HFF-Myc (cell line): ENCODE measurements around the gene PASK.

Experiments
- DNase-seq: peaks from one replicate; pipeline ENCODE4 v3.0.0-alpha.2; 2011; ENCODE audit warnings: low read depth; ENCODE audit errors: extremely low read depth
- H3K4me3 ChIP-seq: replicated peaks from 2 replicates; pipeline ENCODE4 v1.5.1; 2011; ENCODE audit warnings: low read depth, mild to moderate bottlenecking, control low read depth, low read length
- CTCF ChIP-seq: IDR thresholded peaks from 2 replicates; pipeline ENCODE4 v1.5.1; 2012; ENCODE audit warnings: mild to moderate bottlenecking, low read depth, low read length, control low read depth; ENCODE audit errors: missing control alignments

The PASK gene

GRCh38 chr2:241066893-241067341, 82.4 kb downstream of the PASK start:
- no peak overlapping the region for H3K4me3 ChIP-seq
- no peak for DNase-seq
- no peak for TF ChIP-seq CTCF

- H3K4me3 ChIP-seq, result no peak overlapping the region
- no peak for TF ChIP-seq CTCF
- DNase-seq, result no peak
Observed at GRCh38 chr2:241066171-241066892, 82.9 kb downstream of the PASK start.

GRCh38 chr2:241065355-241065803, 83.9 kb downstream of the PASK start:
- DNase-seq, result no peak
- H3K4me3 ChIP-seq, result no peak overlapping the region
- TF ChIP-seq CTCF, result no peak

GRCh38 chr2:241064802-241065354, 84.4 kb downstream of the PASK start:
- H3K4me3 ChIP-seq, result no peak overlapping the region
- DNase-seq, result no peak
- no peak for TF ChIP-seq CTCF

GRCh38 chr2:241064008-241064801, 85.1 kb downstream of the PASK start:
- no peak for DNase-seq
- H3K4me3 ChIP-seq, result no peak overlapping the region
- TF ChIP-seq CTCF, result no peak

GRCh38 chr2:241063587-241063986, 85.7 kb downstream of the PASK start:
- no peak overlapping the region for H3K4me3 ChIP-seq
- no peak for DNase-seq
- TF ChIP-seq CTCF, result no peak
